ENCODE data around the gene OR6C2. TPM values are rescaled to one million over a fixed set of nuclear protein-coding genes. Genes with fewer than 3 reads are reported as not detected.
"Not testable (repeated sequence)": the region's sequence is repeated elsewhere in the genome, so short reads cannot be mapped to it uniquely, and the experiment has no call there.

The OR6C2 gene
- total and polyA plus RNA-seq, 2 experiments from 2014 or later = not detected

DNA sequence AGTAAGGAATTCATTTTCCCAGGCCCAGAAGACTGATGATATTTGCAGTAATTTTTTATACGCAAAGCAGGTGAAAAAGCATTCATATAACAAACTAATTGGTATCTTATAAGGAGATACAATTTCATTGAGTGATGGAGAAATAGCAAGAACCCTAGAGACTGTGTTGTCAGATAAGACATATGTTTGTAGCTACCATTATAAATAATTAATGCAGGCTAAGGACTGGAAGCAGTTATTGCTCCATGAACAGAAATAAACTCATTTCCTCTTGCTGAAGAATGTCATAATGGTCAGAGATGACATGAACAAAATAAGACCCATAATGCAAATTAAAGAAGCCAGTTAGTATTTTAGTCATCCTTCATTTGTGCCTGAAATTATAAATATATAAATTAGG, 1.5 kb downstream of the OR6C2 start:
- no peak overlapping the region for H3K4me3 ChIP-seq
- no peaks in the 10 kb centered on the region for H3K36me3 ChIP-seq (ENCODE audit: low read depth)
- no peaks in the 10 kb centered on the region for H3K27me3 ChIP-seq (replicated peaks; ENCODE audit: insufficient read depth)
- H2AFZ ChIP-seq = no peak overlapping the region
- 41 to 60% methylated on average over 1 of the region's 1 CpG for WGBS, 2 experiments (ENCODE audit: low coverage in 1 of 2, low lambda C conversion rate in 2 of 2, missing lambda C conversion rate in 2 of 2)
- no peak for TF ChIP-seq EZH2phosphoT487 (IDR thresholded peaks at IDR 0.05; ENCODE audit: insufficient read depth, low read depth)
- no peak for TF ChIP-seq EZH2 (IDR thresholded peaks at IDR 0.05; ENCODE audit: insufficient read depth, poor library complexity, severe bottlenecking)
- H3K9me2 ChIP-seq (ENCODE audit: insufficient read depth) = no peaks in the 10 kb centered on the region
- no peak overlapping the region for H3K9ac ChIP-seq
- no peaks in the 10 kb centered on the region for H3F3A ChIP-seq (ENCODE audit: insufficient read depth)
- no peak overlapping the region for H3K4me2 ChIP-seq (ENCODE audit: unreplicated experiment)
- no peak for DNase-seq
- no peaks in the 10 kb centered on the region for H3K4me1 ChIP-seq (ENCODE audit: insufficient read depth)
- in situ Hi-C loops (cut with MboI) = no loop called here
- no peak overlapping the region for H3K27ac ChIP-seq
- no peaks in the 10 kb centered on the region for H3K9me3 ChIP-seq (ENCODE audit: low read depth)
- no peaks in the 10 kb centered on the region for H4K20me1 ChIP-seq (ENCODE audit: insufficient read depth)
- H3K79me2 ChIP-seq (ENCODE audit: insufficient read depth) = no peaks in the 10 kb centered on the region

DNA sequence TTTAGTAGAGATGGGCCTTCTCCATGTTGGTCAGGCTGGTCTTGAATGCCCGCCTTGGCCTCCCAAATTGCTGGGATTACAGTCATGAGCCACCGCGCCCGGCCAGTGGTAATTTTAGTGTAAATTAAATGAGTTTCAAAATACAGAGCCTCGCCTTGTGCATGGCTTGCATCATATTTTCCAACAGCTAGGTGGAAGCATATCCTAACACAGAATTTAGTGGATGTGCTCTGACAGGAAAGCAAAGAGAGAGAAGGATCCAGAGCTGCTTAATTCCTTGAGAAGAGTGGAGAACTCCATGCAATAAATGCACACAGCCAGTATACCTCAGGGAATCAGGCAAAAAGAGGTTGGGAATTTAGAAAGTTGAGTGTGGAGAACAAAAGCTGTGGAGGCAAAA, 2.5 kb downstream of the OR6C2 start:
- in situ Hi-C loops (cut with MboI) = no loop called here
- WGBS, 2 experiments (ENCODE audit: low coverage in 1 of 2, low lambda C conversion rate in 2 of 2, missing lambda C conversion rate in 2 of 2) = 38 to 48% methylated on average over 5 of the region's 5 CpGs

DNA sequence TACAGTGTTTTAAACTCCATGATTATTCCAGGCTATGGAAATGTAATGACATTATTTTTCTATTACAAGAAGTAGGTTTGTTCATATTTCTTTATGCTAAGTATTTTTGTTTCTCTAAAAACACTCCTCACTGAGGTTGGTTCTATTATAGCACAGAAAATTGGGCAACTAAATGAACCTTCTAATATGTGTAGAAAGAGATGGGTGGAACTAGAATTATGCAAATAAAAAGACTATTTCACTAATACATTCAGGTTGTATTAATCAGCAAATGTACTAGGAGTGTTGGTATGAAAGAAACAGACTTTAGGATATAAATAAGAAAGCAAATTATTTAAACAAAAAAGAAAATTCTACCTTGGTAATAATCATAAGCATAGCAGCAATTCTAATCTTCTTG, 4.9 kb downstream of the OR6C2 start:
- Histone ChIP-seq H3K79me2 (ENCODE audit: insufficient read depth) (no peaks in the 10 kb centered on the region), H3K36me3 (ENCODE audit: low read depth) (no peaks in the 10 kb centered on the region), H4K20me1 (ENCODE audit: insufficient read depth) (no peaks in the 10 kb centered on the region), H3K9me3 (ENCODE audit: low read depth) (no peaks in the 10 kb centered on the region), H3K4me2 (ENCODE audit: unreplicated experiment) (no peak overlapping the region), H3K4me1 (ENCODE audit: insufficient read depth) (no peaks in the 10 kb centered on the region), H3K27me3 (replicated peaks; ENCODE audit: insufficient read depth) (no peaks in the 10 kb centered on the region), H2AFZ (no peak overlapping the region), H3K9ac (no peak overlapping the region), H3K27ac (no peak overlapping the region), H3F3A (ENCODE audit: insufficient read depth) (no peaks in the 10 kb centered on the region), H3K9me2 (ENCODE audit: insufficient read depth) (no peaks in the 10 kb centered on the region), H3K4me3 (no peak overlapping the region)
- DNase-seq = no peak
- TF ChIP-seq EZH2phosphoT487 (IDR thresholded peaks at IDR 0.05; ENCODE audit: insufficient read depth, low read depth) (no peak), EZH2 (IDR thresholded peaks at IDR 0.05; ENCODE audit: insufficient read depth, poor library complexity, severe bottlenecking) (no peak)
- in situ Hi-C loops (cut with MboI) = no loop called here

More for the DNA sequence above, 2.5 kb downstream of the OR6C2 start:
- H2AFZ ChIP-seq = no peak overlapping the region
- DNase-seq = peak; percentile 0
- no peaks in the 10 kb centered on the region for H3K79me2 ChIP-seq (ENCODE audit: insufficient read depth)
- no peaks in the 10 kb centered on the region for H3K27me3 ChIP-seq (replicated peaks; ENCODE audit: insufficient read depth)
- no peak overlapping the region for H3K9ac ChIP-seq
- no peak overlapping the region for H3K4me3 ChIP-seq
- no peak overlapping the region for H3K4me2 ChIP-seq (ENCODE audit: unreplicated experiment)
- H3K36me3 ChIP-seq (ENCODE audit: low read depth) = no peaks in the 10 kb centered on the region
- no peak overlapping the region for H3K27ac ChIP-seq
- no peaks in the 10 kb centered on the region for H3K9me2 ChIP-seq (ENCODE audit: insufficient read depth)
- no peaks in the 10 kb centered on the region for H3K4me1 ChIP-seq (ENCODE audit: insufficient read depth)
- H4K20me1 ChIP-seq (ENCODE audit: insufficient read depth) = no peaks in the 10 kb centered on the region
- no peak for TF ChIP-seq EZH2 (IDR thresholded peaks at IDR 0.05; ENCODE audit: insufficient read depth, poor library complexity, severe bottlenecking)
- no peak for TF ChIP-seq EZH2phosphoT487 (IDR thresholded peaks at IDR 0.05; ENCODE audit: insufficient read depth, low read depth)
- no peaks in the 10 kb centered on the region for H3K9me3 ChIP-seq (ENCODE audit: low read depth)
- no peaks in the 10 kb centered on the region for H3F3A ChIP-seq (ENCODE audit: insufficient read depth)

DNA sequence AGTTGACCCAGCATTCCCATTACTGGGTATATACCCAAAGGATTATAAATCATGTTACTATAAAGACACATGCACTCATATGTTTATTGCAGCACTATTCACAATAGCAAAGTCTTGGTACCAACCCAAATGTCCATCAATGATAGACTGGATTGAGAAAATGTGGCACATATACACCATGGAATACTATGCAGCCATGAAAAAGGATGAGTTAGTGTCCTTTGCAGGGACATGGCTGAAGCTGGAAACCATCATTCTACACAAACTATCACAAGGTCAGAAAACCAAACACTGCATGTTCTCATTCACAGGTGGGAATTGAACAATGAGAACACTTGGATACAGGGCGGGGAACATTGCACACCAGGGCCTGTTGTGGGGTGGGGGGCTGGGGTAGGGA, 21.1 kb downstream of the OR6C2 start:
- H4K20me1 ChIP-seq (ENCODE audit: insufficient read depth); H2AFZ ChIP-seq; H3K27me3 ChIP-seq (replicated peaks; ENCODE audit: insufficient read depth); H3F3A ChIP-seq (ENCODE audit: insufficient read depth); H3K4me2 ChIP-seq (ENCODE audit: unreplicated experiment); H3K9me2 ChIP-seq (ENCODE audit: insufficient read depth); H3K4me1 ChIP-seq (ENCODE audit: insufficient read depth); H3K36me3 ChIP-seq (ENCODE audit: low read depth); in situ Hi-C loops (cut with MboI); H3K79me2 ChIP-seq (ENCODE audit: insufficient read depth); DNase-seq; H3K27ac ChIP-seq; H3K4me3 ChIP-seq; H3K9ac ChIP-seq; H3K9me3 ChIP-seq (ENCODE audit: low read depth): not testable (repeated sequence)
- 9 to 28% methylated on average over 1 of the region's 1 CpG for WGBS, 2 experiments (ENCODE audit: low coverage in 1 of 2, low lambda C conversion rate in 2 of 2, missing lambda C conversion rate in 2 of 2)

DNA sequence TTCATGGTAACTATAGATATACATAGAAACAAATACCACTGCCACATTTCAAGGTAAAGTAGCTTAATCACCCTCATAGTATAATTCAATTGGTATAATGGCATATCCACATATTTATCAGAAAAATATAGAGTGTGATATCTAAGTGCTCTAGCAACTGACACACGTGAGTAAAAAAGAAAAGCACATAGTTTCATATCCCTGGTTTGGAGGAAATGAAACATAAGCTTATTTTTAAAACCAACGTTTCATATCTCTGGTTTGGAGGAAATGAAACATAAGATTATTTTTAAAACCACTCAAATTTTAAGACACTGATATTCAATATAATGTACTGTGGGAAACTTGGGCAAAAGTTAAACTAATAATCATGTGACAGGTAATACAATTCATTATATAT, 24.0 kb downstream of the OR6C2 start:
- in situ Hi-C loops (cut with MboI) = no loop called here
- H3K4me2 ChIP-seq (ENCODE audit: unreplicated experiment) = no peak overlapping the region
- no peak overlapping the region for H2AFZ ChIP-seq
- no peaks in the 10 kb centered on the region for H3K79me2 ChIP-seq (ENCODE audit: insufficient read depth)
- no peak overlapping the region for H3K9ac ChIP-seq
- no peaks in the 10 kb centered on the region for H4K20me1 ChIP-seq (ENCODE audit: insufficient read depth)
- H3K36me3 ChIP-seq (ENCODE audit: low read depth) = no peaks in the 10 kb centered on the region
- H3K4me3 ChIP-seq = no peak overlapping the region
- H3K27me3 ChIP-seq (replicated peaks; ENCODE audit: insufficient read depth) = no peaks in the 10 kb centered on the region
- DNase-seq = no peak
- no peaks in the 10 kb centered on the region for H3F3A ChIP-seq (ENCODE audit: insufficient read depth)
- H3K9me3 ChIP-seq (ENCODE audit: low read depth) = no peaks in the 10 kb centered on the region
- WGBS, 2 experiments (ENCODE audit: low coverage in 1 of 2, low lambda C conversion rate in 2 of 2, missing lambda C conversion rate in 2 of 2) = 2 to 5% methylated on average over 2 of the region's 2 CpGs
- no peak for TF ChIP-seq EZH2phosphoT487 (IDR thresholded peaks at IDR 0.05; ENCODE audit: insufficient read depth, low read depth)
- TF ChIP-seq EZH2 (IDR thresholded peaks at IDR 0.05; ENCODE audit: insufficient read depth, poor library complexity, severe bottlenecking) = no peak
- no peaks in the 10 kb centered on the region for H3K4me1 ChIP-seq (ENCODE audit: insufficient read depth)
- H3K9me2 ChIP-seq (ENCODE audit: insufficient read depth) = no peaks in the 10 kb centered on the region
- H3K27ac ChIP-seq = no peak overlapping the region

Measured in GM23248 (cell line).